ENCODE measurements around the gene TECTA. TPM values are rescaled to one million over a fixed set of nuclear protein-coding genes. Genes with fewer than 3 reads are reported as not detected.

The TECTA gene
- polyA plus RNA-seq, 1 donor (not counting 4 experiments of a cell fraction or from before 2014, with no cell fraction given): 0.17 TPM

- DNase-seq (ENCODE audit: low read depth, low spot score) (no peak), FAIRE-seq (no peak)
- dilution Hi-C loops (cut with MboI; ENCODE audit: extremely low pct_ligation_motif_present, low sequenced_read_pairs): no loop called here
- Histone ChIP-seq H3K9ac (ENCODE audit: control insufficient read depth, extremely low read depth, insufficient read depth, low read length) (no peak overlapping the region), H3K36me3 (ENCODE audit: control insufficient read depth in 2 of 2, extremely low read depth in 1 of 2, insufficient read depth in 2 of 2, low read length in 2 of 2) (no peaks in the 10 kb centered on the region), H3K4me3 (ENCODE audit: control insufficient read depth in 2 of 3, extremely low read depth in 1 of 3, insufficient read depth in 2 of 3, low read depth in 1 of 3, low read length in 3 of 3) (no peak overlapping the region), H3K79me2 (ENCODE audit: control insufficient read depth, insufficient read depth, low read length) (no peaks in the 10 kb centered on the region), H3K4me2 (ENCODE audit: control insufficient read depth, extremely low read depth, insufficient read depth, low read depth, low read length) (no peak overlapping the region), H3K27ac (ENCODE audit: control insufficient read depth, insufficient read depth, low read length) (no peak overlapping the region), H2AFZ (ENCODE audit: control insufficient read depth, low read length) (no peak overlapping the region), H3K4me1 (ENCODE audit: control insufficient read depth, extremely low read depth, insufficient read depth, low read length) (no peaks in the 10 kb centered on the region), H4K20me1 (ENCODE audit: control insufficient read depth, extremely low read depth, insufficient read depth, low read length) (no peaks in the 10 kb centered on the region), H3K27me3 (ENCODE audit: control insufficient read depth, extremely low read depth, insufficient read depth, low read length) (peaks cover 4% of the 10 kb centered on the region), H3K9me1 (ENCODE audit: control insufficient read depth, extremely low read depth, insufficient read depth, low read length) (no peaks in the 10 kb centered on the region), H3K9me3 (ENCODE audit: control insufficient read depth, low read depth, low read length) (no peaks in the 10 kb centered on the region)
- TF ChIP-seq EZH2 (IDR thresholded peaks at IDR 0.05; ENCODE audit: low read length) (no peak), CTCF (optimal IDR thresholded peaks at IDR 0.05 in 1 of 3, IDR thresholded peaks at IDR 0.05 in 1 of 3, conservative IDR thresholded peaks at IDR 0.05 in 1 of 3; ENCODE audit: extremely low read depth in 1 of 3, insufficient read depth in 2 of 3, low read length in 3 of 3) (no peak)
Measured at GRCh38 chr11:121159741-121160140, 58.7 kb downstream of the TECTA start.

- H3K9ac ChIP-seq (ENCODE audit: control insufficient read depth, extremely low read depth, insufficient read depth, low read length): no peak overlapping the region
- no peaks in the 10 kb centered on the region for H4K20me1 ChIP-seq (ENCODE audit: control insufficient read depth, extremely low read depth, insufficient read depth, low read length)
- no peaks in the 10 kb centered on the region for H3K4me1 ChIP-seq (ENCODE audit: control insufficient read depth, extremely low read depth, insufficient read depth, low read length)
- FAIRE-seq: no peak
- no peak overlapping the region for H3K4me2 ChIP-seq (ENCODE audit: control insufficient read depth, extremely low read depth, insufficient read depth, low read depth, low read length)
- no peak overlapping the region for H3K27ac ChIP-seq (ENCODE audit: control insufficient read depth, insufficient read depth, low read length)
- peaks cover 6% of the 10 kb centered on the region for H3K27me3 ChIP-seq (ENCODE audit: control insufficient read depth, extremely low read depth, insufficient read depth, low read length)
- H3K79me2 ChIP-seq (ENCODE audit: control insufficient read depth, insufficient read depth, low read length): no peaks in the 10 kb centered on the region
- dilution Hi-C loops (cut with MboI; ENCODE audit: extremely low pct_ligation_motif_present, low sequenced_read_pairs): no loop called here
- no peak for TF ChIP-seq CTCF (optimal IDR thresholded peaks at IDR 0.05 in 1 of 3, IDR thresholded peaks at IDR 0.05 in 1 of 3, conservative IDR thresholded peaks at IDR 0.05 in 1 of 3; ENCODE audit: extremely low read depth in 1 of 3, insufficient read depth in 2 of 3, low read length in 3 of 3)
- TF ChIP-seq EZH2 (IDR thresholded peaks at IDR 0.05; ENCODE audit: low read length): no peak
- no peak overlapping the region for H2AFZ ChIP-seq (ENCODE audit: control insufficient read depth, low read length)
- H3K36me3 ChIP-seq (ENCODE audit: control insufficient read depth in 2 of 2, extremely low read depth in 1 of 2, insufficient read depth in 2 of 2, low read length in 2 of 2): no peaks in the 10 kb centered on the region
- no peaks in the 10 kb centered on the region for H3K9me1 ChIP-seq (ENCODE audit: control insufficient read depth, extremely low read depth, insufficient read depth, low read length)
- no peak for DNase-seq (ENCODE audit: low read depth, low spot score)
- no peak overlapping the region for H3K4me3 ChIP-seq (ENCODE audit: control insufficient read depth in 2 of 3, extremely low read depth in 1 of 3, insufficient read depth in 2 of 3, low read depth in 1 of 3, low read length in 3 of 3)
- no peaks in the 10 kb centered on the region for H3K9me3 ChIP-seq (ENCODE audit: control insufficient read depth, low read depth, low read length)
Measured at GRCh38 chr11:121161349-121161917, 60.4 kb downstream of the TECTA start.
